Keratinocyte (primary cell): ENCODE measurements around the gene MED12. TPM values are rescaled to one million over a fixed set of nuclear protein-coding genes. Genes with fewer than 3 reads are reported as not detected.

ENCODE experiments used
- DNase-seq: peaks from one replicate; pipeline ENCODE4 v3.0.0-alpha.2; 2011; ENCODE audit warnings: low read depth, missing footprints, low spot score
- FAIRE-seq: peaks from 2 replicates; lab custom pipeline; 2011; peaks lifted over from hg19 to GRCh38; lab: Jason Lieb, UNC
- H2AFZ ChIP-seq: 2 replicates; pipeline ENCODE4 v1.6.0; 2012; ENCODE audit warnings: low read length, control low read depth, inconsistent platforms; ENCODE audit not compliant: control insufficient read depth
- H3K27ac ChIP-seq: 2 replicates; pipeline ENCODE4 v1.5.1; 2011; ENCODE audit warnings: low read length; ENCODE audit not compliant: control insufficient read depth, insufficient read depth
- H3K27me3 ChIP-seq: 3 replicates; pipeline ENCODE4 v1.6.0; 2011; ENCODE audit warnings: low read length; ENCODE audit not compliant: control insufficient read depth, insufficient read depth; ENCODE audit errors: extremely low read depth
- H3K36me3 ChIP-seq, 2 experiments: 2 replicates in 1 of 2; 3 replicates in 1 of 2; pipeline ENCODE4 v1.5.1; 2011; ENCODE audit warnings: low read length in 2 of 2, mild to moderate bottlenecking in 1 of 2; ENCODE audit not compliant: control insufficient read depth in 2 of 2, insufficient read depth in 2 of 2; ENCODE audit errors: extremely low read depth in 1 of 2
- H3K4me1 ChIP-seq: 3 replicates; pipeline ENCODE4 v1.5.1; 2011; ENCODE audit warnings: low read length; ENCODE audit not compliant: control insufficient read depth, insufficient read depth; ENCODE audit errors: extremely low read depth
- H3K4me2 ChIP-seq: 3 replicates; pipeline ENCODE4 v1.6.0; 2011; ENCODE audit warnings: low read depth, low read length; ENCODE audit not compliant: control insufficient read depth, insufficient read depth; ENCODE audit errors: extremely low read depth
- H3K4me3 ChIP-seq, 3 experiments: fragments of 200-600 bp in 1 of 3; sonication (generic) in 1 of 3; 2 replicates in 2 of 3; 3 replicates in 1 of 3; pipeline ENCODE4 v1.5.1; 2011 to 2016; ENCODE audit warnings: low read length in 3 of 3, mild to moderate bottlenecking in 3 of 3, control low read depth in 2 of 3, inconsistent platforms in 1 of 3, low read depth in 1 of 3, mixed read lengths in 1 of 3, mixed run types in 1 of 3, moderate library complexity in 1 of 3; ENCODE audit not compliant: control insufficient read depth in 2 of 3, insufficient read depth in 2 of 3; ENCODE audit errors: extremely low read depth in 1 of 3
- H3K79me2 ChIP-seq: 2 replicates; pipeline ENCODE4 v1.6.0; 2012; ENCODE audit warnings: low read length; ENCODE audit not compliant: control insufficient read depth, insufficient read depth
- H3K9ac ChIP-seq: 3 replicates; pipeline ENCODE4 v1.6.0; 2011; ENCODE audit warnings: low read length; ENCODE audit not compliant: control insufficient read depth, insufficient read depth; ENCODE audit errors: extremely low read depth
- H3K9me1 ChIP-seq: 3 replicates; pipeline ENCODE4 v1.6.0; 2011; ENCODE audit warnings: low read length; ENCODE audit not compliant: control insufficient read depth, insufficient read depth; ENCODE audit errors: extremely low read depth
- H3K9me3 ChIP-seq: 2 replicates; pipeline ENCODE4 v1.5.1; 2012; ENCODE audit warnings: low read depth, low read length; ENCODE audit not compliant: control insufficient read depth
- H4K20me1 ChIP-seq: 3 replicates; pipeline ENCODE4 v1.6.0; 2011; ENCODE audit warnings: low read length; ENCODE audit not compliant: control insufficient read depth, insufficient read depth; ENCODE audit errors: extremely low read depth
- CTCF ChIP-seq, 3 experiments: IDR thresholded peaks in 1 of 3; conservative IDR thresholded peaks in 1 of 3; optimal IDR thresholded peaks in 1 of 3; 2 replicates in 2 of 3; 3 replicates in 1 of 3; pipeline versions ENCODE3 to v1.5.1; 2011; ENCODE audit warnings: low read length in 3 of 3, mild to moderate bottlenecking in 3 of 3, moderate library complexity in 2 of 3, control low read depth in 1 of 3, inconsistent platforms in 1 of 3; ENCODE audit not compliant: insufficient read depth in 2 of 3; ENCODE audit errors: extremely low read depth in 1 of 3
- EZH2 ChIP-seq: IDR thresholded peaks from one replicate; pipeline ENCODE4 v1.6.1; 2012; ENCODE audit warnings: inconsistent platforms, mild to moderate bottlenecking, low read length, moderate library complexity
- dilution Hi-C: fragments of 300-500 bp; cut with MboI; formaldehyde crosslinking; loops from one replicate; pipeline ENCODE4 v1.7.0; 2020; ENCODE audit warnings: low sequenced_read_pairs; ENCODE audit not compliant: extremely low pct_ligation_motif_present
- polyA minus RNA-seq, 3 experiments: library from RNA; depleted of rRNA, polyadenylated mRNA; stranded (reverse); fragments of >200 nt; gene quantifications; 1 replicate in 1 of 3; 2 replicates in 1 of 3; 3 replicates in 1 of 3; pipeline ENCODE4 v1.2.3, GENCODE V29; 2011
- polyA plus RNA-seq, 5 experiments: library from polyadenylated mRNA; depleted of rRNA in 3 of 5; stranded (reverse) in 3 of 5; stranded (forward) in 1 of 5; unstranded in 1 of 5; fragments of >200 nt; gene quantifications; 1 replicate in 1 of 5; 2 replicates in 3 of 5; 3 replicates in 1 of 5; pipeline versions ENCODE4 v1.2.1 to v1.2.3, GENCODE V29; 2011 to 2012; ENCODE audit warnings: missing spikeins in 2 of 5, low read depth in 1 of 5, low replicate concordance in 1 of 5

The MED12 gene
- polyA plus RNA-seq: 4.2 to 7.1 TPM (median 4.5 TPM) in 3 replicates
- 9.7 TPM for polyA plus RNA-seq (2011; ENCODE audit: low read depth)
- polyA plus RNA-seq (2011; cell fraction: cytosol; rRNA removed): 4.0 and 4.4 TPM in 2 replicates
- polyA plus RNA-seq (2011; cell fraction: nucleus; rRNA removed): 29.0 and 37.2 TPM in 2 replicates
- polyA plus RNA-seq (2012; ENCODE audit: low replicate concordance): 7.5 and 8.8 TPM in 2 replicates
- polyA minus RNA-seq: 17.6 to 143 TPM (median 35.8 TPM) in 3 replicates
- polyA minus RNA-seq (2011; cell fraction: cytosol; rRNA and poly(A)+ RNA removed): 14.6 TPM
- 30.2 and 54.8 TPM in 2 replicates for polyA minus RNA-seq (2011; cell fraction: nucleus; rRNA and poly(A)+ RNA removed)

GRCh38 chrX:71118032-71118984, at the start of gene MED12:
Gene MED12, plus strand, starts transcription at chrX:71118596. Its CDS starts 159 bp downstream, at chrX:71118755.
- H3K9me1 ChIP-seq: no peaks in the 10 kb centered on the region
- peak within 1 kb of the TSS; percentile 52 for H3K27ac ChIP-seq
- peak within 1 kb of the TSS; percentile 80 for H3K9ac ChIP-seq
- no peaks in the 10 kb centered on the region for H4K20me1 ChIP-seq
- peaks cover 6 to 7% of the 10 kb centered on the region in 2 experiments for H3K36me3 ChIP-seq
- peak within 1 kb of the TSS; percentile 84 for H3K4me2 ChIP-seq
- no peaks in the 10 kb centered on the region for H3K9me3 ChIP-seq
- H2AFZ ChIP-seq: peak within 1 kb of the TSS; percentile 96
- TF ChIP-seq EZH2: no peak
- TF ChIP-seq CTCF (optimal IDR thresholded peaks at IDR 0.05 in 1 of 3, IDR thresholded peaks at IDR 0.05 in 1 of 3, conservative IDR thresholded peaks at IDR 0.05 in 1 of 3; ENCODE audit: extremely low read depth in 1 of 3, insufficient read depth in 2 of 3, low read length in 3 of 3): no peak
- H3K4me3 ChIP-seq: peak within 1 kb of the TSS; percentile 61 to 74 (median 71)
- FAIRE-seq: no peak
- no peaks in the 10 kb centered on the region for H3K79me2 ChIP-seq
- DNase-seq: peak; percentile 5
- H3K4me1 ChIP-seq: peaks cover 10% of the 10 kb centered on the region
- no peaks in the 10 kb centered on the region for H3K27me3 ChIP-seq
- dilution Hi-C loops: no loop called here

GRCh38 chrX:71070531-71070930, 47.9 kb upstream of the MED12 start:
- Histone ChIP-seq H3K4me3 (no peak overlapping the region), H2AFZ (peak overlapping the region; percentile 36), H3K9me1 (no peaks in the 10 kb centered on the region), H3K36me3 (no peaks in the 10 kb centered on the region), H3K27me3 (no peaks in the 10 kb centered on the region), H3K79me2 (peaks cover 18% of the 10 kb centered on the region), H3K4me2 (no peak overlapping the region), H4K20me1 (no peaks in the 10 kb centered on the region), H3K9ac (no peak overlapping the region), H3K9me3 (no peaks in the 10 kb centered on the region), H3K27ac (no peak overlapping the region), H3K4me1 (peaks cover 7% of the 10 kb centered on the region)
- FAIRE-seq (no peak), DNase-seq (no peak)
- dilution Hi-C loops: no loop called here
- TF ChIP-seq CTCF (optimal IDR thresholded peaks at IDR 0.05 in 1 of 3, IDR thresholded peaks at IDR 0.05 in 1 of 3, conservative IDR thresholded peaks at IDR 0.05 in 1 of 3; ENCODE audit: extremely low read depth in 1 of 3, insufficient read depth in 2 of 3, low read length in 3 of 3): no peak
- TF ChIP-seq EZH2: no peak
